ENCODE results near the gene ARL2BP. TPM values are rescaled to one million over a fixed set of nuclear protein-coding genes. Genes with fewer than 3 reads are reported as not detected.
A peak's percentile ranks its signal among the peaks of the same experiment; 100 is the strongest.

ARL2BP gene
- total and polyA plus RNA-seq, 9 of the 15 experiments (the other 6 are each of a cell fraction or from before 2014, with no cell fraction given) = 16.7 to 41.8 (median 27.2) TPM

- peak; percentile 63 to 90; a peak in 2 of 4 replicates for TF ChIP-seq BCLAF1 (IDR thresholded peaks at IDR 0.05; ENCODE audit: borderline replicate concordance in 1 of 2, control insufficient read depth in 1 of 2, low read depth in 2 of 2, low read length in 1 of 2)
- TF ChIP-seq BDP1 (IDR thresholded peaks at IDR 0.05; ENCODE audit: insufficient read depth, insufficient read length) = peak; percentile 87
- TF ChIP-seq PRDM10 (IDR thresholded peaks at IDR 0.05; ENCODE audit: partially characterized antibody) = no peak
- TF ChIP-seq ZKSCAN3 (CRISPR knock-in tag; IDR thresholded peaks at IDR 0.05) = no peak
- TF ChIP-seq NFIX (CRISPR knock-in tag; IDR thresholded peaks at IDR 0.05; ENCODE audit: low read depth) = no peak
- peak in 1 of 2 experiments; percentile 76 for TF ChIP-seq NCOA2 (IDR thresholded peaks at IDR 0.05; ENCODE audit: partially characterized antibody in 2 of 2)
- peak; percentile 41 to 95 for TF ChIP-seq TBL1XR1 (IDR thresholded peaks at IDR 0.05; ENCODE audit: low read length in 2 of 2)
- no peak for TF ChIP-seq FUS (optimal IDR thresholded peaks at IDR 0.05; ENCODE audit: low read depth, low read length)
- TF ChIP-seq ZNF589 (CRISPR knock-in tag; IDR thresholded peaks at IDR 0.05; ENCODE audit: low read depth) = peak; percentile 57
- TF ChIP-seq CBX2 (IDR thresholded peaks at IDR 0.05; ENCODE audit: insufficient read depth, low read length, poor library complexity, severe bottlenecking) = no peak
- TF ChIP-seq NR0B1 (IDR thresholded peaks at IDR 0.05; ENCODE audit: partially characterized antibody) = no peak
- TF ChIP-seq FIP1L1 (IDR thresholded peaks at IDR 0.05; ENCODE audit: low read depth, low read length, poor library complexity, severe bottlenecking) = no peak
- no peak for TF ChIP-seq ZNF395 (CRISPR knock-in tag; IDR thresholded peaks at IDR 0.05)
- TF ChIP-seq KDM1A (IDR thresholded peaks at IDR 0.05) = no peak; a peak in 1 of 4 replicates
Measured at GRCh38 chr16:57299719-57300386, 54.8 kb downstream of the ARL2BP start (continued).

Measured in K562 (cell line).